GM19463 (cell line): Measurements from ENCODE around the gene CEP72.
"Not testable (repeated sequence)": the region's sequence is repeated elsewhere in the genome, so short reads cannot be mapped to it uniquely, and the experiment has no call there.

Experiments used
- ATAC-seq: cut with Tn5 transposase; IDR thresholded peaks from one replicate; pipeline ENCODE4 v1.9.1; 2021; ENCODE audit warnings: mild to moderate bottlenecking, moderate library complexity; ENCODE audit not compliant: unreplicated experiment

The CEP72 gene

GRCh38 chr5:595285-595875, 16.8 kb upstream of the CEP72 start:
- ATAC-seq, result no peak

GRCh38 chr5:597871-598563, 14.1 kb upstream of the CEP72 start:
- no peak for ATAC-seq

GRCh38 chr5:598564-598890, 13.6 kb upstream of the CEP72 start:
- ATAC-seq, result no peak

GRCh38 chr5:600886-601541, 11.1 kb upstream of the CEP72 start:
- no peak for ATAC-seq

GRCh38 chr5:601771-602465, 10.2 kb upstream of the CEP72 start:
- no peak for ATAC-seq

GRCh38 chr5:602466-603035, 9.6 kb upstream of the CEP72 start:
- ATAC-seq, result no peak

- no peak for ATAC-seq
Measured at GRCh38 chr5:603081-603998, 8.8 kb upstream of the CEP72 start.

GRCh38 chr5:604391-604831, 7.7 kb upstream of the CEP72 start:
- no peak for ATAC-seq

- not testable (repeated sequence) for ATAC-seq
Measured at GRCh38 chr5:605090-605489, 7.0 kb upstream of the CEP72 start.

- ATAC-seq, result no peak
Measured at GRCh38 chr5:606061-606460, 6.1 kb upstream of the CEP72 start.

DNA sequence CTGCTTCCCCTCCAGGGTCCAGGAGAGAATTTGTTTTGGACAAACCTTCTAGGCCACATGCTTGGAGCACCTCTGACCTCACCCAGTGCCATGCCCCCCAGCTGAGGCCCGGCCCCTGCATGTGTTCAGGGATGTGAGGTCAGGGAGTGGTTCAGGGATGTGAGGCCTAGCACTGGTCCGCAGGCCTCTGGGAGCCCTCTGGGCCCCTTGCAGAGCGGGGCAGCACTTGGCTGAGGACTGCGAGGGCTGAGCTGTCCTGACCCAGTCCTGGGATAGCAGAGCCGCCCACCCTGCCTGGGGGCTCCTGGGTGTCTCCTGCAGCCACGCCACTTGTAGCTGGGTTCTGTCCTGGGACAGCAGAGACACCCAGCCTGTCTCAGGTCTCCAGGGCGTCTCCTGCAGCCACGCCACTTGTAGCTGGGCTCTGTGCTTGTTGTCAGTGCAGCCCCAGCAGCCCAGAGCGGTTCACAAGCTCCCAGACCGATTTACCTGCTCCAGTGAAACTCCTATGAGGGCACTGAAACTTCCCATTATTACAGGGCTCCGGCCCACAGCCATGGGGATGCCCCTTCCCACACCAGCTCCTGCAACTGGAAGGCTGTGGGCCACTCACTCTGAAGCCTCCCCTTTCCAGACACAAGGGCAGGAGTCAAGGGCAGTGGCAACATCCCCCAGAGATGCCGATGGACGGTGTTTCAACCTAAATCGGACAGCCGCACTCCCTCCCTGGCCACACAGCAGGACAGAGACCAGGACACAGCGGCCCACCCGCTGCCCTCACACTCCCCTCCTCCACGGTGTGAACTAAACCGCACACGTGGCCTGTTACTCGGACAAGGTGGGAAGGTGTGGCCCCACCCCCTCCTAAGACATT, 5.4 kb upstream of the CEP72 start:
- no peak for ATAC-seq

GRCh38 chr5:607541-608428, 4.4 kb upstream of the CEP72 start:
- peak; percentile 53 for ATAC-seq

- no peak for ATAC-seq
Measured at GRCh38 chr5:608429-609370, 3.4 kb upstream of the CEP72 start.

DNA sequence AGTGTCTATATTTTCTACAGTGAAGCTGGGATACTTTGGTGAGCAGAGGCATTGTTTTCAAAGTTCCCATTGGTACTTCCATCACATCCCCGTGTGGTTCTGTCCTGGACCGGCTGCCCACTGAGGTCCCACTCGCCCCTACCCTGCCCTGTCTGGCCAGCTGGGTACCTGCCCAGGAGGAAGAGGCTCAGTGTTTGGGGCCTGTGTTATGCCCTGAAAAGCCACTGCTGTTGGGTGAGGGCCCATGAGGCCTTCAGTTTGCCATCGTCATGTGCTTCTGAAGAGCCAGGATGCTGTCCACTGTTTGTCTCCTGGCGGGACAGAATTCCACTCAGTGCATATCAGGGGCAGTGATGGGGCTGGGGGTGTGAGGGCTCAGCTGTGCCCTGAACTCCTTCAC, 2.6 kb upstream of the CEP72 start:
- no peak for ATAC-seq

- no peak for ATAC-seq
Measured at GRCh38 chr5:610011-610743, 2.0 kb upstream of the CEP72 start.
